Cardiac atrium fibroblast (primary cell): ENCODE data around the gene SNRPD2. TPM values are rescaled to one million over a fixed set of nuclear protein-coding genes. Genes with fewer than 3 reads are reported as not detected.

Experiments
- total RNA-seq: library from RNA; depleted of rRNA; stranded (reverse); fragments of >200 nt; gene quantifications from 2 replicates; pipeline ENCODE4 v1.2.3, GENCODE V29; 2015

SNRPD2 gene
- total RNA-seq, result 260 and 275 TPM in 2 replicates

GRCh38 chr19:45691516-45692186 is at the start of gene SNRPD2:
Gene SNRPD2, minus strand, starts transcription at chr19:45691953. Its CDS starts 65 bp downstream, at chr19:45691888.

GRCh38 chr19:45733160-45733810 is 41.5 kb upstream of the SNRPD2 start, which contains the start of gene MEIOSIN:
Gene MEIOSIN, plus strand, starts transcription at chr19:45733439. Its CDS starts 1,938 bp downstream, at chr19:45735377.

GRCh38 chr19:45730368-45731288 is 38.9 kb upstream of the SNRPD2 start, which contains the start of gene FBXO46:
Gene FBXO46, minus strand, starts transcription at chr19:45730896. Its CDS starts 17,401 bp downstream, at chr19:45713495.

DNA sequence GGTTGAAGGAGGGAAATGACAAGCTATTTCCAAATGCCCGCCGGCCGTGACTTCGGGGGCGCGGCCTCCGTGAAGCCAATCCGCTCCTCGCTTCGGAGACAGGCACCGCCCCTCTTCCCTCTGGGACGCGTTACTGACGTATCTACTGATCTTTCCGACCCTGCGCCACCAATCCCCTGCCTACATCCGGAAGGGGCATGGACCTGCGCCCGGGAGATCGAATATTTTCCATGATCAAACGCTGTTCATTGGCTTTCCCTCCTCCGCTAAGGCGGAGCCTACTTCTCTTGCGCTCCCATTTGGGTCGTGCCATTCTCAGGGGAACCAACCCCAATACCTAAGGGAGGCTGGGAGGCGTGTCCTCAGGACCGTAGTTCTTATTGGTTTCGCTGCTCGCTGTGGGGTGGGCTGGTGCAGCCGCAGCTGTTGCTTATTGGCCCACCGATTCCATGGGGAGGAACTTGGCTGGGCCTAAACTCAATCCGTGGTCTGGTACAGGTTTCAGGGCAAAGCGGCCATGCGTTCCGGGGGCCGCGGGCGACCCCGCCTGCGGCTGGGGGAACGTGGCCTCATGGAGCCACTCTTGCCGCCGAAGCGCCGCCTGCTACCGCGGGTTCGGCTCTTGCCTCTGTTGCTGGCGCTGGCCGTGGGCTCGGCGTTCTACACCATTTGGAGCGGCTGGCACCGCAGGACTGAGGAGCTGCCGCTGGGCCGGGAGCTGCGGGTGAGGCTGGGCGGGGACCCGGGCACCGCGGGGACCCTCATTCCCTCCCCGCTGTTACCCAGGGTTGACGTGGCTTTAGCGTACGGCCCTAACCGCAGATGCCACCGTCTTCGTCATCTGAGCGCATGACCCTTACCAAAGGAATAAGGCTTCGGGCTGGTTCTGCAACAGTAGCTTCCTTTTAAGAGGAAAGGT is 693 bp upstream of the SNRPD2 start, which contains the start of gene QPCTL:
TSS of gene QPCTL (plus strand) at position 480 of the 919 bp plus-strand sequence. CDS start at position 518, 38 bp downstream.

GRCh38 chr19:45667620-45668341 is 24.0 kb downstream of the SNRPD2 start, which contains the start of gene GIPR:
Gene GIPR, plus strand, starts transcription at chr19:45668221. Its CDS starts 1,300 bp downstream, at chr19:45669521.

DNA sequence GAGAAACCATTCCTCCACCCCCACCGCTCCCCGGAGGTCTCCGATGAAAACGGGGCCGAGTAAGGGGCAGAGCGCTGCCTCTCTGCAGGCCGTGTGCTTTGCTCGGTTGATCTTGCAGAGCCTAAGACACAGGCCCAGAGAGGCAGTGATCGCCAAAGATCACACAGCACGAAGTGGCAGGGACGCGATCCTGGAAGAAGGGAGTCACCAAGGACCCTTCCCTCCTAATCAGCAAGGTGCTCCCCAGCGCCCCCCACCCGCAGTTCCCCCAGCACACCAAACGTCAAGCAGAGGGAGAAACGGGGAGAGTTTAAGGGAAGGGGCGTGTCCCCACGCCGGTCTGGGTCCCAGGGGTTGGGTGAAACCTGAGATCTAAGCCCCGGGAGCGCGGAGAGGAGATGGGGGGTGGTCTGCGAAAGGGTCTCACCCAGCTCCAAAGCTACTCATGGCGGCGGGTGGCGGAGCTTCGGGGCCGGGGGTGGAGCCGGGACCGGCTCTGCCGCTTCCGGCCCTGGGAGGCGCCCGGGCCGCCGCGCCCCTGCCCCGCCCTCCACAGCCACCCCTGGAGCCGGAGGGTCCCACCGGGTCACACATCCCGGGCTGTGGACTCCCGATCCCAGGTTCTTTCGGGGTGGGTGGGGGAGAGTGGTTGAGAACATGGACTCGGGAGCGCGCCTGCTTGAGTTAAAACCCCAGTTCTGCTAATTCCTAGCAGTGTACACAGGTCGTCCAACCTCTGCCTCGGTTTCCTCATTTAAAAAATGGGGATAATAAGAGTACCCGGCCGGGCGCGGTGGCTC is 52.6 kb downstream of the SNRPD2 start, which contains the start of gene EML2:
TSS of gene EML2 (minus strand) at position 468 of the 800 bp plus-strand sequence. CDS start at position 447, 21 bp downstream.

Other genes with a start within 250 kb of the SNRPD2 start
- gene FOSB, start 224.0 kb downstream of the SNRPD2 start, total RNA-seq, result 19.0 and 81.4 TPM in 2 replicates
- gene RTN2, start 194.9 kb downstream of the SNRPD2 start, total RNA-seq, result 16.4 and 17.3 TPM in 2 replicates
- gene PPM1N, start 193.5 kb downstream of the SNRPD2 start, total RNA-seq, result 0.16 and 0.72 TPM in 2 replicates
- gene VASP, start 184.5 kb downstream of the SNRPD2 start, total RNA-seq, result 95.6 and 146 TPM in 2 replicates
- 6.5 and 12.1 TPM in 2 replicates for gene OPA3, start 107.2 kb downstream of the SNRPD2 start, total RNA-seq
- 2.7 and 5.2 TPM in 2 replicates for gene GPR4, start 89.7 kb downstream of the SNRPD2 start, total RNA-seq
- gene EML2, start 52.6 kb downstream of the SNRPD2 start, total RNA-seq, result 16.8 and 18.8 TPM in 2 replicates
- gene GIPR, start 23.7 kb downstream of the SNRPD2 start, total RNA-seq, result under 0.01 and 0.49 TPM in 2 replicates
- 18.2 and 19.3 TPM in 2 replicates for gene QPCTL, start 713 bp upstream of the SNRPD2 start, total RNA-seq
- 7.1 and 8.1 TPM in 2 replicates for gene FBXO46, start 38.9 kb upstream of the SNRPD2 start, total RNA-seq
- gene MEIOSIN, start 41.5 kb upstream of the SNRPD2 start, total RNA-seq, result not detected in 2 replicates
- gene SIX5, start 77.3 kb upstream of the SNRPD2 start, total RNA-seq, result 19.6 and 20.0 TPM in 2 replicates
- gene DMPK, start 90.5 kb upstream of the SNRPD2 start, total RNA-seq, result 12.0 and 21.7 TPM in 2 replicates
- 25.1 and 30.5 TPM in 2 replicates for gene DMWD, start 100.9 kb upstream of the SNRPD2 start, total RNA-seq
- gene RSPH6A, start 123.4 kb upstream of the SNRPD2 start, total RNA-seq, result not detected in 2 replicates
- gene SYMPK, start 171.2 kb upstream of the SNRPD2 start, total RNA-seq, result 30.7 and 33.9 TPM in 2 replicates
- not detected in 2 replicates for gene FOXA3, start 172.4 kb upstream of the SNRPD2 start, total RNA-seq
- 24.0 and 28.4 TPM in 2 replicates for gene IRF2BP1, start 194.2 kb upstream of the SNRPD2 start, total RNA-seq
- 1.6 and 2.1 TPM in 2 replicates for gene MYPOP, start 210.7 kb upstream of the SNRPD2 start, total RNA-seq
- not detected in 2 replicates for gene NANOS2, start 222.8 kb upstream of the SNRPD2 start, total RNA-seq